SK-N-SH treated with all-trans-retinoic acid at 6 μM for 48 hours (cell line): ENCODE results near the gene STPG2.

Experiments used
- ATAC-seq: fragments of 200-7000 bp; cut with Tn5 transposase; 3 replicates; pipeline ENCODE4 v1.9.1; 2020; ENCODE audit warnings: mild to moderate bottlenecking, moderate library complexity
- ARNTL ChIP-seq: fragments of 450-650 bp; formaldehyde crosslinking; IDR thresholded peaks from 2 replicates; pipeline ENCODE4 v1.5.0; 2020; ENCODE audit warnings: low read depth, mild to moderate bottlenecking, moderate library complexity, borderline replicate concordance
- BACH2 ChIP-seq: fragments of 250-450 bp; sonication (Bioruptor Pico); IDR thresholded peaks from 2 replicates; pipeline ENCODE4 v1.9.0; 2021; ENCODE audit warnings: mild to moderate bottlenecking, borderline replicate concordance
- CSDC2 ChIP-seq: fragments of 250-450 bp; sonication (Bioruptor Pico); IDR thresholded peaks from 2 replicates; pipeline ENCODE4 v1.5.0; 2020; ENCODE audit warnings: mild to moderate bottlenecking, moderate library complexity
- ESRRG ChIP-seq: fragments of 250-450 bp; sonication (Bioruptor Pico); IDR thresholded peaks from 2 replicates; pipeline ENCODE4 v1.6.1; 2021; ENCODE audit warnings: mild to moderate bottlenecking
- GLIS3 ChIP-seq: fragments of 250-450 bp; sonication (Bioruptor Pico); IDR thresholded peaks from 2 replicates; pipeline ENCODE4 v1.5.0; 2020; ENCODE audit warnings: mild to moderate bottlenecking, moderate library complexity
- SNAI2 ChIP-seq: fragments of 250-450 bp; sonication (Bioruptor Pico); IDR thresholded peaks from 2 replicates; pipeline ENCODE4 v1.5.0; 2020; ENCODE audit warnings: mild to moderate bottlenecking, moderate library complexity
- TOX ChIP-seq: fragments of 250-450 bp; sonication (Bioruptor Pico); IDR thresholded peaks from 2 replicates; pipeline ENCODE4 v1.8.0; 2021; ENCODE audit warnings: mild to moderate bottlenecking, moderate library complexity, borderline replicate concordance
- ZC3H10 ChIP-seq: fragments of 250-450 bp; sonication (Bioruptor Pico); IDR thresholded peaks from 2 replicates; pipeline ENCODE4 v1.5.1; 2021; ENCODE audit warnings: mild to moderate bottlenecking, moderate library complexity
- ZFP30 ChIP-seq: fragments of 450-650 bp; formaldehyde crosslinking; IDR thresholded peaks from 2 replicates; pipeline ENCODE4 v1.5.0; 2022; ENCODE audit warnings: mild to moderate bottlenecking, moderate library complexity
- ZNF565 ChIP-seq: fragments of 450-650 bp; formaldehyde crosslinking; conservative IDR thresholded peaks from 2 replicates; pipeline ENCODE4 v1.5.0; 2020; ENCODE audit warnings: low read depth, mild to moderate bottlenecking, moderate library complexity
- ZNF70 ChIP-seq: fragments of 450-650 bp; formaldehyde crosslinking; IDR thresholded peaks from 2 replicates; pipeline ENCODE4 v1.5.0; 2020; ENCODE audit warnings: mild to moderate bottlenecking, moderate library complexity
- ZNF8 ChIP-seq: fragments of 450-650 bp; formaldehyde crosslinking; IDR thresholded peaks from 2 replicates; pipeline ENCODE4 v1.5.0; 2020; ENCODE audit warnings: mild to moderate bottlenecking, moderate library complexity
- TF ChIP-seq, protein P1 (sequence below): fragments of 250-450 bp; sonication (Bioruptor Pico); IDR thresholded peaks from 2 replicates; pipeline ENCODE4 v1.5.1; 2021; ENCODE audit warnings: mild to moderate bottlenecking, moderate library complexity
- TF ChIP-seq, protein P2 (sequence below): fragments of 250-450 bp; sonication (Bioruptor Pico); IDR thresholded peaks from 2 replicates; pipeline ENCODE4 v1.8.0; 2020; ENCODE audit warnings: mild to moderate bottlenecking, moderate library complexity, borderline replicate concordance
- TF ChIP-seq, protein P3 (sequence below): fragments of 250-450 bp; sonication (Bioruptor Pico); IDR thresholded peaks from 2 replicates; pipeline ENCODE4 v1.5.1; 2020; ENCODE audit warnings: low read depth, mild to moderate bottlenecking, moderate library complexity
- TF ChIP-seq, protein P4 (sequence below): fragments of 250-450 bp; sonication (Bioruptor Pico); IDR thresholded peaks from 2 replicates; pipeline ENCODE4 v1.5.0; 2020; ENCODE audit warnings: mild to moderate bottlenecking, moderate library complexity
- TF ChIP-seq, protein P5 (sequence below): fragments of 250-450 bp; sonication (Bioruptor Pico); IDR thresholded peaks from 2 replicates; pipeline ENCODE4 v1.8.0; 2021; ENCODE audit warnings: low read depth, mild to moderate bottlenecking, moderate library complexity, borderline replicate concordance

STPG2 gene

DNA sequence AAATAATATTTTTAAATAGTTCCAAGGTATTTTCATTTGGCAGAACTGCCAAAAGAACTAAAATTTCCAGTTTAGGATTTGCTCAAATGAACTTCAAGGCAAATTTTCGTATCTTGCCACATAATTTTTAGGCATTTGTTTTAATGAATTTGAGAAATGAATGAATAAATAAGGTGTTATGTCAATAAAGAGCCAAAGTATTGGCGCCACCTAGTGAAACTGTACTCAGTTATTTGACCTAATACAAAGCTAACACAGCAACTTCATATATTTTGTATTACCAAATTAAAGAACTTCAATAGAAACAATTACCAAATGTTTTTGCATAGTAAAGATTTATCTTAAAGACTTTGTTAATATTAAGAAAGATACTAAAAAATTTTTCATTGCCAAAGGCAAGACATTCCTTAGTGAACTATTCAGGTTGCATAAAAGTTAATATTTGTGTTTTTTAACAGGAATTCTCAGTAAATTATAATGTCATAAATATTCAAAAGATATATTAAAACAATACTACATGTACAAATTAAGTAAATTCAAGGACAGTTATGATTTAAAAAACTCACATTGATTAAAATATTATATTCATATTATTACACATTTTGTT lies 50.3 kb downstream of the STPG2 start:
- TF ChIP-seq ZNF8 (CRISPR knock-in tag) (no peak), ARNTL (CRISPR knock-in tag) (no peak), SNAI2 (no peak), ZNF70 (CRISPR knock-in tag) (no peak)
- TF ChIP-seq, protein P1, sequence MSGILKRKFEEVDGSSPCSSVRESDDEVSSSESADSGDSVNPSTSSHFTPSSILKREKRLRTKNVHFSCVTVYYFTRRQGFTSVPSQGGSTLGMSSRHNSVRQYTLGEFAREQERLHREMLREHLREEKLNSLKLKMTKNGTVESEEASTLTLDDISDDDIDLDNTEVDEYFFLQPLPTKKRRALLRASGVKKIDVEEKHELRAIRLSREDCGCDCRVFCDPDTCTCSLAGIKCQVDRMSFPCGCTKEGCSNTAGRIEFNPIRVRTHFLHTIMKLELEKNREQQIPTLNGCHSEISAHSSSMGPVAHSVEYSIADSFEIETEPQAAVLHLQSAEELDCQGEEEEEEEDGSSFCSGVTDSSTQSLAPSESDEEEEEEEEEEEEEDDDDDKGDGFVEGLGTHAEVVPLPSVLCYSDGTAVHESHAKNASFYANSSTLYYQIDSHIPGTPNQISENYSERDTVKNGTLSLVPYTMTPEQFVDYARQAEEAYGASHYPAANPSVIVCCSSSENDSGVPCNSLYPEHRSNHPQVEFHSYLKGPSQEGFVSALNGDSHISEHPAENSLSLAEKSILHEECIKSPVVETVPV = no peak
- TF ChIP-seq, protein P2, sequence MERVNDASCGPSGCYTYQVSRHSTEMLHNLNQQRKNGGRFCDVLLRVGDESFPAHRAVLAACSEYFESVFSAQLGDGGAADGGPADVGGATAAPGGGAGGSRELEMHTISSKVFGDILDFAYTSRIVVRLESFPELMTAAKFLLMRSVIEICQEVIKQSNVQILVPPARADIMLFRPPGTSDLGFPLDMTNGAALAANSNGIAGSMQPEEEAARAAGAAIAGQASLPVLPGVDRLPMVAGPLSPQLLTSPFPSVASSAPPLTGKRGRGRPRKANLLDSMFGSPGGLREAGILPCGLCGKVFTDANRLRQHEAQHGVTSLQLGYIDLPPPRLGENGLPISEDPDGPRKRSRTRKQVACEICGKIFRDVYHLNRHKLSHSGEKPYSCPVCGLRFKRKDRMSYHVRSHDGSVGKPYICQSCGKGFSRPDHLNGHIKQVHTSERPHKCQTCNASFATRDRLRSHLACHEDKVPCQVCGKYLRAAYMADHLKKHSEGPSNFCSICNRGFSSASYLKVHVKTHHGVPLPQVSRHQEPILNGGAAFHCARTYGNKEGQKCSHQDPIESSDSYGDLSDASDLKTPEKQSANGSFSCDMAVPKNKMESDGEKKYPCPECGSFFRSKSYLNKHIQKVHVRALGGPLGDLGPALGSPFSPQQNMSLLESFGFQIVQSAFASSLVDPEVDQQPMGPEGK (CRISPR knock-in tag) = no peak
- no peak for ATAC-seq

DNA sequence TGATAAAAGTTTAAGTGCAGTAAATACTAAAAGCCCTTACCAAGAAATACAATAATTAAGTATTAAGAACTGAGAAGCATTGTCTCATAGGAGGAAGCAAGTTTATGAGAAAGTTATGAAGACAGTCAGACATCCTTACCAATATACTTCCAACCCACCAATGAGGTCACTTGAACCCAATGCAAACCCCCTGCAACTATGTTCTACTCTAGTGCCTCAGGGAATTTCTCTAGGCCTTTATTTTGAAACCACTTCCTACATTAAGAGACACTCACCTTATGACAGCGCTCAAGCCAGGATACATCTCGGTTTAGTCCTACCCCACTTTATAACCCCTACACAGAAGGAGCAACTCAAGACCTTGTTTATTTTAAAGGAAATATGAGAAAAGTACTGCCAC lies 61.3 kb downstream of the STPG2 start:
- no peak for TF ChIP-seq GLIS3 (CRISPR knock-in tag)
- no peak for TF ChIP-seq ESRRG (CRISPR knock-in tag)
- TF ChIP-seq ZNF565 = no peak
- TF ChIP-seq ARNTL (CRISPR knock-in tag) = no peak
- no peak for TF ChIP-seq ZNF8 (CRISPR knock-in tag)
- TF ChIP-seq BACH2 = no peak
- TF ChIP-seq ZC3H10 = no peak
- no peak for ATAC-seq

DNA sequence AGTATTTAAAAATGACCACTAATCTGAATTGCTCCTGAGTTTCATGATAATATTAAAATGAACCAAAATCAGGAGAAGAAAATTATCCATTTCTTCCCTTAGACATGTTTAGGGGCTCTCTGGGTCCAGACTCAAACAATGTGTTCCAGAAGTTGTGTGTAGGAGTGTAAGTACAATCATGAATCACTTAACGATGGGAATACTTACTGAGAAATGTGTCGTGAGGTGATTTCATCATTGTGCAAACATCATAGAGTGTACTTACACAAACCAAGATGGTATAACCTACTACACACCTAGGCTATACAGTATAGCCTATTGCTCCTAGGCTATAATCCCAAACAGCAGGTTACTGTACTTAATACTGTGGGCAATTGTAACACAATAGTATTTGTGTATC lies 74.8 kb downstream of the STPG2 start:
- TF ChIP-seq, protein P3, sequence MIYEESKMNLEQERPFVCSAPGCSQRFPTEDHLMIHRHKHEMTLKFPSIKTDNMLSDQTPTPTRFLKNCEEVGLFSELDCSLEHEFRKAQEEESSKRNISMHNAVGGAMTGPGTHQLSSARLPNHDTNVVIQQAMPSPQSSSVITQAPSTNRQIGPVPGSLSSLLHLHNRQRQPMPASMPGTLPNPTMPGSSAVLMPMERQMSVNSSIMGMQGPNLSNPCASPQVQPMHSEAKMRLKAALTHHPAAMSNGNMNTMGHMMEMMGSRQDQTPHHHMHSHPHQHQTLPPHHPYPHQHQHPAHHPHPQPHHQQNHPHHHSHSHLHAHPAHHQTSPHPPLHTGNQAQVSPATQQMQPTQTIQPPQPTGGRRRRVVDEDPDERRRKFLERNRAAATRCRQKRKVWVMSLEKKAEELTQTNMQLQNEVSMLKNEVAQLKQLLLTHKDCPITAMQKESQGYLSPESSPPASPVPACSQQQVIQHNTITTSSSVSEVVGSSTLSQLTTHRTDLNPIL (CRISPR knock-in tag) = no peak
- TF ChIP-seq GLIS3 (CRISPR knock-in tag) = no peak
- no peak for TF ChIP-seq BACH2
- TF ChIP-seq, protein P2 (CRISPR knock-in tag) = no peak
- TF ChIP-seq, protein P4, sequence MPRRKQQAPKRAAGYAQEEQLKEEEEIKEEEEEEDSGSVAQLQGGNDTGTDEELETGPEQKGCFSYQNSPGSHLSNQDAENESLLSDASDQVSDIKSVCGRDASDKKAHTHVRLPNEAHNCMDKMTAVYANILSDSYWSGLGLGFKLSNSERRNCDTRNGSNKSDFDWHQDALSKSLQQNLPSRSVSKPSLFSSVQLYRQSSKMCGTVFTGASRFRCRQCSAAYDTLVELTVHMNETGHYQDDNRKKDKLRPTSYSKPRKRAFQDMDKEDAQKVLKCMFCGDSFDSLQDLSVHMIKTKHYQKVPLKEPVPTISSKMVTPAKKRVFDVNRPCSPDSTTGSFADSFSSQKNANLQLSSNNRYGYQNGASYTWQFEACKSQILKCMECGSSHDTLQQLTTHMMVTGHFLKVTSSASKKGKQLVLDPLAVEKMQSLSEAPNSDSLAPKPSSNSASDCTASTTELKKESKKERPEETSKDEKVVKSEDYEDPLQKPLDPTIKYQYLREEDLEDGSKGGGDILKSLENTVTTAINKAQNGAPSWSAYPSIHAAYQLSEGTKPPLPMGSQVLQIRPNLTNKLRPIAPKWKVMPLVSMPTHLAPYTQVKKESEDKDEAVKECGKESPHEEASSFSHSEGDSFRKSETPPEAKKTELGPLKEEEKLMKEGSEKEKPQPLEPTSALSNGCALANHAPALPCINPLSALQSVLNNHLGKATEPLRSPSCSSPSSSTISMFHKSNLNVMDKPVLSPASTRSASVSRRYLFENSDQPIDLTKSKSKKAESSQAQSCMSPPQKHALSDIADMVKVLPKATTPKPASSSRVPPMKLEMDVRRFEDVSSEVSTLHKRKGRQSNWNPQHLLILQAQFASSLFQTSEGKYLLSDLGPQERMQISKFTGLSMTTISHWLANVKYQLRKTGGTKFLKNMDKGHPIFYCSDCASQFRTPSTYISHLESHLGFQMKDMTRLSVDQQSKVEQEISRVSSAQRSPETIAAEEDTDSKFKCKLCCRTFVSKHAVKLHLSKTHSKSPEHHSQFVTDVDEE (CRISPR knock-in tag) = no peak
- TF ChIP-seq CSDC2 (CRISPR knock-in tag) = no peak
- TF ChIP-seq ZNF8 (CRISPR knock-in tag) = no peak
- TF ChIP-seq, protein P5, sequence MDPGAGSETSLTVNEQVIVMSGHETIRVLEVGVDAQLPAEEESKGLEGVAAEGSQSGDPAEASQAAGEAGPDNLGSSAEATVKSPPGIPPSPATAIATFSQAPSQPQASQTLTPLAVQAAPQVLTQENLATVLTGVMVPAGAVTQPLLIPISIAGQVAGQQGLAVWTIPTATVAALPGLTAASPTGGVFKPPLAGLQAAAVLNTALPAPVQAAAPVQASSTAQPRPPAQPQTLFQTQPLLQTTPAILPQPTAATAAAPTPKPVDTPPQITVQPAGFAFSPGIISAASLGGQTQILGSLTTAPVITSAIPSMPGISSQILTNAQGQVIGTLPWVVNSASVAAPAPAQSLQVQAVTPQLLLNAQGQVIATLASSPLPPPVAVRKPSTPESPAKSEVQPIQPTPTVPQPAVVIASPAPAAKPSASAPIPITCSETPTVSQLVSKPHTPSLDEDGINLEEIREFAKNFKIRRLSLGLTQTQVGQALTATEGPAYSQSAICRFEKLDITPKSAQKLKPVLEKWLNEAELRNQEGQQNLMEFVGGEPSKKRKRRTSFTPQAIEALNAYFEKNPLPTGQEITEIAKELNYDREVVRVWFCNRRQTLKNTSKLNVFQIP (CRISPR knock-in tag) = no peak
- no peak for TF ChIP-seq ZFP30 (CRISPR knock-in tag)
- no peak for TF ChIP-seq TOX (CRISPR knock-in tag)
- no peak for ATAC-seq
